Measurements from ENCODE around the gene DMTF1.
"Not testable (repeated sequence)": the region's sequence is repeated elsewhere in the genome, so short reads cannot be mapped to it uniquely, and the experiment has no call there.

Gene DMTF1

GRCh38 chr7:87226495-87226894 is 74.2 kb downstream of the DMTF1 start:
- no peak for DNase-seq (ENCODE audit: low read depth)

- no peak for DNase-seq (ENCODE audit: low read depth)
Observed at GRCh38 chr7:87231258-87231657, 79.0 kb downstream of the DMTF1 start.

- DNase-seq (ENCODE audit: low read depth): no peak
Observed at GRCh38 chr7:87231711-87232110, 79.5 kb downstream of the DMTF1 start.

GRCh38 chr7:87234949-87235348 is 82.7 kb downstream of the DMTF1 start:
- no peak for DNase-seq (ENCODE audit: low read depth)

GRCh38 chr7:87238464-87239051 is 86.3 kb downstream of the DMTF1 start:
- DNase-seq (ENCODE audit: low read depth): not testable (repeated sequence)

- DNase-seq (ENCODE audit: low read depth): not testable (repeated sequence)
Observed at GRCh38 chr7:87245671-87246070, 93.4 kb downstream of the DMTF1 start.
